ENCODE data around the gene GNAT2. TPM values are rescaled to one million over a fixed set of nuclear protein-coding genes. Genes with fewer than 3 reads are reported as not detected.

The GNAT2 gene
- total RNA-seq, 4 donors from 2014 or later = not detected

- Histone ChIP-seq H3K36me3 (no peaks in the 10 kb centered on the region), H3K27ac (peak overlapping the region in 1 of 4 donors; percentile 85), H3K27me3 (no peaks in the 10 kb centered on the region), H3K9me3 (no peaks in the 10 kb centered on the region), H3K4me1 (peaks cover 7 to 14% (median 10%) of the 10 kb centered on the region in 4 donors), H3K4me3 (no peak overlapping the region)
- in situ Hi-C loops (cut with MboI; ENCODE audit: low pct_ligation_motif_present in 1 of 4, low pct_unique_long_range_greater_than_20kb in 1 of 4, low sequenced_read_pairs in 3 of 4) (loop anchor here (5.0 to 25.0 kb wide), 5 partner anchors 108 to 333 kb away; partner anchors contain the start of genes AHCYL1 (in 3 of the 4) and EPS8L3 (in 1 of the 4)), intact Hi-C loops (cut with DNase I; ENCODE audit: low total_unique reads) (loop anchor here (10.0 kb wide), 1 partner anchor 330 kb away; the partner anchor contains the start of gene AHCYL1)
- 89 to 95% methylated on average over 7 to 12 of the region's 12 CpGs for WGBS, 2 donors (ENCODE audit: low coverage in 1 of 2)
- DNase-seq = no peak
- no peak for TF ChIP-seq POLR2AphosphoS5 (IDR thresholded peaks at IDR 0.05)
- no peak for TF ChIP-seq POLR2A (IDR thresholded peaks at IDR 0.05)
- no peak for TF ChIP-seq EP300 (IDR thresholded peaks at IDR 0.05; ENCODE audit: low read depth)
Measured at GRCh38 chr1:109654519-109654918, 35.1 kb upstream of the GNAT2 start.

GRCh38 chr1:109653306-109653705 lies 33.9 kb upstream of the GNAT2 start:
- Histone ChIP-seq H3K4me3 (no peak overlapping the region), H3K27ac (no peak overlapping the region), H3K9me3 (no peaks in the 10 kb centered on the region)

GRCh38 chr1:109652402-109652801 lies 33.0 kb upstream of the GNAT2 start:
- Histone ChIP-seq H3K9me3 (no peaks in the 10 kb centered on the region), H3K27ac (no peak overlapping the region), H3K4me1 (peaks cover 7 to 14% (median 10%) of the 10 kb centered on the region in 4 donors), H3K4me3 (no peak overlapping the region), H3K27me3 (no peaks in the 10 kb centered on the region), H3K36me3 (no peaks in the 10 kb centered on the region)
- WGBS, 2 donors (ENCODE audit: low coverage in 1 of 2) = 46 to 50% methylated on average over 2 of the region's 2 CpGs
- intact Hi-C loops (cut with DNase I; ENCODE audit: low total_unique reads) = loop anchor here (10.0 kb wide), 1 partner anchor 332 kb away; the partner anchor contains the start of gene AHCYL1
- DNase-seq = no peak
- in situ Hi-C loops (cut with MboI; ENCODE audit: low pct_ligation_motif_present in 1 of 4, low pct_unique_long_range_greater_than_20kb in 1 of 4, low sequenced_read_pairs in 3 of 4) = loop anchor here (5.0 to 25.0 kb wide), 5 partner anchors 110 to 335 kb away; partner anchors contain the start of genes AHCYL1 (in 3 of the 4) and EPS8L3 (in 1 of the 4)
- no peak for TF ChIP-seq EP300 (IDR thresholded peaks at IDR 0.05; ENCODE audit: low read depth)
- no peak for TF ChIP-seq POLR2AphosphoS5 (IDR thresholded peaks at IDR 0.05)
- no peak for TF ChIP-seq CTCF (IDR thresholded peaks at IDR 0.05)
- TF ChIP-seq POLR2A (IDR thresholded peaks at IDR 0.05) = no peak

More at GRCh38 chr1:109653306-109653705, 33.9 kb upstream of the GNAT2 start:
- Histone ChIP-seq H3K4me1 (peaks cover 7 to 14% (median 10%) of the 10 kb centered on the region in 4 donors), H3K36me3 (no peaks in the 10 kb centered on the region), H3K27me3 (no peaks in the 10 kb centered on the region)
- intact Hi-C loops (cut with DNase I; ENCODE audit: low total_unique reads) (loop anchor here (10.0 kb wide), 1 partner anchor 331 kb away; the partner anchor contains the start of gene AHCYL1), in situ Hi-C loops (cut with MboI; ENCODE audit: low pct_ligation_motif_present in 1 of 4, low pct_unique_long_range_greater_than_20kb in 1 of 4, low sequenced_read_pairs in 3 of 4) (loop anchor here (5.0 to 25.0 kb wide), 5 partner anchors 109 to 334 kb away; partner anchors contain the start of genes AHCYL1 (in 3 of the 4) and EPS8L3 (in 1 of the 4))
- 64 to 75% methylated on average over 2 of the region's 2 CpGs for WGBS, 2 donors (ENCODE audit: low coverage in 1 of 2)
- DNase-seq = no peak
- TF ChIP-seq POLR2AphosphoS5 (IDR thresholded peaks at IDR 0.05) (no peak), CTCF (IDR thresholded peaks at IDR 0.05) (no peak), POLR2A (IDR thresholded peaks at IDR 0.05) (no peak), EP300 (IDR thresholded peaks at IDR 0.05; ENCODE audit: low read depth) (no peak)

- no peaks in the 10 kb centered on the region for H3K9me3 ChIP-seq
- in situ Hi-C loops (cut with MboI; ENCODE audit: low pct_ligation_motif_present in 1 of 4, low pct_unique_long_range_greater_than_20kb in 1 of 4, low sequenced_read_pairs in 3 of 4) (loop anchor here (5.0 to 25.0 kb wide), 5 partner anchors 112 to 337 kb away; partner anchors contain the start of genes AHCYL1 (in 3 of the 4) and EPS8L3 (in 1 of the 4)), intact Hi-C loops (cut with DNase I; ENCODE audit: low total_unique reads) (loop anchor here (10.0 kb wide), 1 partner anchor 334 kb away; the partner anchor contains the start of gene AHCYL1)
- DNase-seq = no peak
- WGBS, 2 donors (ENCODE audit: low coverage in 1 of 2) = 89 to 90% methylated on average over 2 to 3 of the region's 3 CpGs
- H3K27me3 ChIP-seq = no peaks in the 10 kb centered on the region
- peaks cover 7 to 9% (median 8%) of the 10 kb centered on the region in 4 donors for H3K4me1 ChIP-seq
- no peak overlapping the region for H3K27ac ChIP-seq
- no peak for TF ChIP-seq EP300 (IDR thresholded peaks at IDR 0.05; ENCODE audit: low read depth)
- no peaks in the 10 kb centered on the region for H3K36me3 ChIP-seq
- H3K4me3 ChIP-seq = no peak overlapping the region
Measured at GRCh38 chr1:109650609-109651008, 31.2 kb upstream of the GNAT2 start.

GRCh38 chr1:109649491-109649914 lies 30.1 kb upstream of the GNAT2 start:
- intact Hi-C loops (cut with DNase I; ENCODE audit: low total_unique reads) = no loop called here
- Histone ChIP-seq H3K9me3 (no peaks in the 10 kb centered on the region), H3K27ac (peak overlapping the region in 1 of 4 donors; percentile 36), H3K36me3 (no peaks in the 10 kb centered on the region), H3K27me3 (no peaks in the 10 kb centered on the region), H3K4me1 (no peaks in the 10 kb centered on the region), H3K4me3 (no peak overlapping the region)
- WGBS, 2 donors (ENCODE audit: low coverage in 1 of 2) = 57 to 67% methylated on average over 4 of the region's 4 CpGs
- in situ Hi-C loops (cut with MboI; ENCODE audit: low pct_ligation_motif_present in 1 of 4, low pct_unique_long_range_greater_than_20kb in 1 of 4, low sequenced_read_pairs in 3 of 4) = no loop called here
- DNase-seq = no peak
- TF ChIP-seq POLR2AphosphoS5 (IDR thresholded peaks at IDR 0.05) (no peak), POLR2A (IDR thresholded peaks at IDR 0.05) (no peak), CTCF (IDR thresholded peaks at IDR 0.05) (peak in 1 of 5 experiments; percentile 6), EP300 (IDR thresholded peaks at IDR 0.05; ENCODE audit: low read depth) (no peak)
